Bone marrow (tissue), 2 donors: Measurements from ENCODE around the gene ANXA2.
"Not testable (repeated sequence)": the region's sequence is repeated elsewhere in the genome, so short reads cannot be mapped to it uniquely, and the experiment has no call there.

ENCODE experiments used
- DNase-seq, 2 donors: peaks; one replicate each; lab custom pipeline; 2025; lab: John Stamatoyannopoulos, UW

Gene ANXA2

DNA sequence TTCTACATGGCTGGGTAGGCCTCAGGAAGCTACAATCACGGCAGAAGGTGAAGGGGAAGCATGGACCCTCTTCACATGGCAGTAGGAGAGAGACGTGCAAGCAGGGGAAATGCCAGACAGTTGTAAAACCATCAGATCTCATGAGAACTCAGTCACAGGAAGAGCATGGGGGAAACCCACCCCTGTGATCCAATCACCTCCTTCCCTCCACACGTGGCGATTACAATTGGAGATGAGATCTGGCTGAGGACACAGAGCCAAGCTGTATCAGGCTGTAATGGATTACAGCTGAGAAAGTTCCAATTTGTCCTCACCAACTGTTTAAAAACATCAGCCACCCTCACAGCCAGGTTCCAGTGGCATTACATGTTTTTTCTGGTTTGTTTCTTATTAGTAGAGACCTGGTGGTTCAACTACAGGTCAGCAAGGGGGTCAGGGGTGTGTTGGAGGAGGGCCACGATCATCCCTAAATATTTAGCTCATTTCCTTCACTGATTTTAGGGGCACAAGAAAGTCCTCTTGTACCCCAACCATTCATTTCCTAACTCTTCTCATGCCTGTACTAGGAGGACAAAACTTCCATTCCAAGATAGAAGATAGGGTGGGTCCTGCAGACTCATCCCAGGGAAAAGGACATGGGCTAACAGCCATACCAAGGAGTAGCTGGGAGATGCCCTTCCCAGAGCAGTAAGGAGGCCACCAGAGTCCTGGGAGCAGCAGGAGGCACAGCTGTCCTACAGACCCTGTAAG lies 54.4 kb downstream of the ANXA2 start:
- no peak for DNase-seq

DNA sequence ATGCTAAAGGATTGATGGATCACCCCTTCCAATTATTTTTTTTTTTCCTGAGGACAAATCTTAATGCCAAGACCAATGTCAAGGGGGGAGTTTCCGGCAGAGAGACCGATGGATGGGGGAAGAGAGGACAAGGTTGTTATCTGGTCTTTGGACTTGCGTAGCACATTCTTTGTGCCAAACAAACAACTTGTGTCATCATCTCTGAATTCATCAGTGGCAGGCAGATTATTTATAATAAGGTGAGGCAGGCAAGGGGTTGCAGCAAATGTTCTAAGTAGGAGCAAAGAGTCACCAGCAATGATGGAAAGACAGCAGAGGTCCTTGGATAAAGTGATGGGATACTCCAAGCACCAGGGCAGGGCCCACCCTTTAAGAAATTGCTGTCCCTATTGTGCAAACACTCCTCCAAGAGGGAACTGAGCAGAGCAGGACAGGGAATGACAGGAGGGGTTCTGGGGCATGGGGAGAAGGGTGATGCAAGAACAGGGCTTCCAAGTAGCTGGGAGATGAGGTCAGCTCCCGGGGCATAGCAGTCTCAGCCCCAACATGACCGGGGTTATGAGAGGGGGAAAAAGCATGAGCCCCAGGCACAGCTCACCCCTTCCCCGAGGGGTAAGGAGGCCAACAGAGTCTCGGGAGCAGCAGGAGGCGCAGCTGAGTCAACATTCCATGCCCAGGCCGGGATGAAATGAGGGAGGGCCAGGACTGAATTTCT lies 57.4 kb downstream of the ANXA2 start:
- no peak for DNase-seq

DNA sequence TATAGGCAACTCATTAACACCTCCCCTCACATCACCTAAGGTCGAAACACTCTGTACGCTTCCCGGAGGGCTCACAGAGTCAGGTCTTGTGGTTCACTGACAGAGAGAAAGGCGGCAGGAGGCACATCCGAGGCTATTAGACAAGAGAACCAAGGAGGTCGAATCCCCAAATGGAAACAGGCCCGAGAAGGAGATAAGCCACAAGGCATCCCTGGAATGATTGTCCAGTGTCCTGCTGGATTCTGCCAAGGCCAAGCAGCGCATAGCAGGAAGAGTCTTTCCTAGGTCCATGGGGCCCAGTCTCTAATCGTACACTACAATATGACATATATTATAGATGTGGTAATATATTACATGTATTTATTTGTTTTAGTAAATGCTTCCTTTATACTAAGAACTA lies 58.5 kb downstream of the ANXA2 start:
- no peak for DNase-seq

DNA sequence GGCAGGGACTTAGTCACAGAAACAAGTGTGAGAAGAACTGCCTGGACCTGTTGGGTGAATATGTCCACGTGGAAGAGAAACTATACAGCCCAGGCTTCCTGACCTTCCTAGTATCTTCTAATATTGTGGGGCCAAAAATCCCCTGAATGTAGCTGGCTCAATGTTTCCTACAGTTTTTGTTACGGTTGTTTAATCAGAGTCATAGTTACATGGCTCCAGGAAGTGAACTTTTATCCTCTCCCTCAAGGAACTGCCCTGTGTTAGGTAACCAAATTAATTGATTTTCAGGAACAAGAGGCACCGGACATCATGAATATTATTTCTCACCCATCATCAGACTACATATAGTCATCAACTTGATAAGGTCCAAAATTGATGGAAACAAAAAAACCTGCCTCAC lies 59.0 kb downstream of the ANXA2 start:
- no peak for DNase-seq

DNA sequence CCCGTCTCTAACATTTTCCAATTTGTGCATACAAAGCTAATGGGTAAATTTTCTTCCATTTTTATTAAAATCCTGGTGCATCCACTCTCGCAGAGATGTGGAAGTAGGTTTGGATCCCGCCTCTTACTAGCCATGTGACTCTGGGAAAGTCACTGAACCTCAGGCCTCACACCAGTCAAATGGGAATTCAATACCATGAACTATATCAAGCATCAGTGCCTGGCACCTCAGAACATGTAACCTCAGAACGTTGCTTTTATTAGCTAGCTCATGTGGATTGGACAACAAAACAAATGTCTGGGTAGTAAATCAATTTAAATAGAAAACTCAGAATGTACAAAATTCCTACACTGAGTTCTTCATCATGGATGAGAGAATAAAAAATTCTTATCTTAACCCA lies 60.7 kb downstream of the ANXA2 start:
- no peak for DNase-seq

DNA sequence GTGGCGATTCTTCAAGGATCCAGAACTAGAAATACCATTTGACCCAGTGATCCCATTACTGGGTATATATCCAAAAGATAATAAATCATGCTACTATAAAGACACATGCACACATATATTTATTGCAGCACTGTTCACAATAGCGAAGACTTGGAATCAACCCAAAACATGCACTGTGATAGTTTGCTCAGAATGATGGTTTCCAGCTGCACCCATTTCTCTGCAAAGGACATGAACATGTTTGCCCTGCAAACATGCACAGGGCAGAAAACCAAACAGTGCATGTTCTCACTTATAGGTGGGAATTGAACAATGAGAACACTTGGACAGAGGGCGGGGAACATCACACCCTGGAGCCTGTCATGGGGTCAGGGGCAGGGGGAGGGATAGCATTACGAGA lies 62.5 kb downstream of the ANXA2 start:
- DNase-seq: not testable (repeated sequence)

DNA sequence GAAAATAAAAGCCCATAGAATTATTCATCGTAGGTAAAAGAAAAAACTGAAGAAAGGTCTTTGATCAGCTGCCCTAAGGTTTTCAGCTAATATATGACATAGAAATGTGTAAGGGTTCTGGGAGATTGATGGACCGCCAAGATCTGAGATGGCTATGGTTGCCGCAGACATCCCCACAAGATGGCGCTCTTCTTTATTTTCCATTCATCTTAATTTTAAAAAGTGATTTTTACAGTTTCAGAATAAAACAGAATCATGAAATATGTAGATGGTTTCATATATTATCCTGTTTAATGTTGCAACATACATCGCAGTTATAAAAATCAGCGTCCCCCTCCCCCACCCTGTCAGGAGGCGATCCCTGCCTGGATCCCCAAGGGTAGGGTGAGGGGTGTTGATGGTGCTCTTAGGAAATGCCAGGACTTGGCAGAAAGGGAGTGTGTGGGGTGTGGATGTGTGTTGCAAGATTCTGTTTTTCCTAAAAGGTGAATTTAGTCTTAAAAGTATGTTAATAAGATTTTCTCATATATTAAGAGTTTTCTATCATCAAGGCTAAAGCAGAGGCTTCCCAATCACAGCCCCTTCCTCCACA lies 68.8 kb downstream of the ANXA2 start:
- peak in 1 of 2 donors; percentile 12 for DNase-seq

DNA sequence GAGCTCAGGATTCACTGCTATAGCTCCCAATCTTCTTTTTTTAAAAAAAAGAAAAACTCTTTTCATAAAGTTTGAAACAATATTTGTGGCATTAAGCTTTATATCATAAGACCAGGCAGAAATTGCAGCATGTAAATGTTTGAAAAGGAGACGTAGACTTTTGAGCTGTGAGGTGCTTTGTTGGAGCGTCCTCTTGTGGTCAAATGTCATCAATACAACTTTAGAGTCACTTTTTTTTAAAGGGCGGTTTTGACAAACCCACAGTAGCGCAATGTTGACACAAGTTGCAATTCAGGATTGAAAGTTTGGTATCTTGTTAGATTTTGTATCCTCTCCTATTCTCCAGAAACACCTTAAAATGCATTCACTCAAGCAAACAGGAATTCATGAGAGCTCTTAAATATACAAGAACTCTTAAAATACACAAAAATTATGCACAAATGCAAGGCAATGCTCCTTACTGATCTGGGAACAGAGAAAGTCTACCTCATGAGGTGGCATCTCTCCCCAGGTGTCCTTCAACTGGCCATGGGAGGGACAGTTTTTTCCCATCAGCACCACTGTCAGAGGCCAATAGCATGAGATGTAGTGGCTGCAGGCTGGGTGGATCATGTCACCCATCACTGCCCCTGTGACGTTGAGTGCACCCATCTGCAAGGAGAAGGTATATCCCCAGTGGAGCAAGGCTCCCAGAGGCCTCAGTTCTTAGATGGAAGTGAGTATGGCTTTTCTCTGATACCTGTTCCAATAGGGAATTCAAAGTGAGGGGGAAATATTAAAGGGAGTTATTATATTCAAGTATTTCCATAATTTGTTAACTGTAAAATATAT lies 70.7 kb downstream of the ANXA2 start:
- DNase-seq: peak in 1 of 2 donors; percentile 24

DNA sequence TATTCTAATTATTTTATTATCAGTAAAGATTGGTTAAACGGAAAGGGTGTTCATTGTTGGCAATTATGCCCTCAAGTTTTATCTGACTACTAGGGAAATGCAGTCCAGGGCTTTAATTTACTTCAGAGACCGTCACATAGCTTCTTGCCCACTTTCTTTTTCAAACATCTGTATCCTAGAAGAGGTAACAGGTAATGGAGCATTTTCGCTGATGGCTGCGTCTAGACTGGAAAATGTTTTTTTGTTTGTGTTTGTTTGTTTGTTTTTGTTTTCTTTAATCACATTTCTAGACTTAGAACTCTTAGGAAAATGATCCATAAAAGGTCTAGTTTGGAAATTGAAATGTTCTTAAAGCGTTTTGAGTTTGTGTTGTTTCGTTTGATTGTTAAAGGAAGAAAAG lies 71.4 kb downstream of the ANXA2 start:
- DNase-seq: no peak

DNA sequence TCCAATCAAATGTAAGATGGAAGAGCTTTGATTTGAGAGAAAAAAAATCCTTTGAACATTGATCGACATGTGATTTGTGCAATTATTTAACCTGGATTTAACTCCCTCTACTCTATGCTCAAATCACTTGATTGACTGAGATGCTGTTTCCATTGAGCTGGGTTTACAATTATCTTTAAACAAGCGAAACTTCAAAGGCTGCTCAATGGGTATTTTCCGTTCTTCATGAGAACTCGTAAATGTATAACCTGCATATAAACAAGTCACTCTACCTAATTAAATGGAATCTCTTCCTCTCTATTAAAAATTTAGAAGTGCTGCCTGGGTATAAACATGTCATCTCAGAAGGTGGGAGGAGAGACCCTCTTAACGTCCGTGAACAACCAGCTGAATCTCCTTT lies 71.9 kb downstream of the ANXA2 start:
- DNase-seq: no peak

DNA sequence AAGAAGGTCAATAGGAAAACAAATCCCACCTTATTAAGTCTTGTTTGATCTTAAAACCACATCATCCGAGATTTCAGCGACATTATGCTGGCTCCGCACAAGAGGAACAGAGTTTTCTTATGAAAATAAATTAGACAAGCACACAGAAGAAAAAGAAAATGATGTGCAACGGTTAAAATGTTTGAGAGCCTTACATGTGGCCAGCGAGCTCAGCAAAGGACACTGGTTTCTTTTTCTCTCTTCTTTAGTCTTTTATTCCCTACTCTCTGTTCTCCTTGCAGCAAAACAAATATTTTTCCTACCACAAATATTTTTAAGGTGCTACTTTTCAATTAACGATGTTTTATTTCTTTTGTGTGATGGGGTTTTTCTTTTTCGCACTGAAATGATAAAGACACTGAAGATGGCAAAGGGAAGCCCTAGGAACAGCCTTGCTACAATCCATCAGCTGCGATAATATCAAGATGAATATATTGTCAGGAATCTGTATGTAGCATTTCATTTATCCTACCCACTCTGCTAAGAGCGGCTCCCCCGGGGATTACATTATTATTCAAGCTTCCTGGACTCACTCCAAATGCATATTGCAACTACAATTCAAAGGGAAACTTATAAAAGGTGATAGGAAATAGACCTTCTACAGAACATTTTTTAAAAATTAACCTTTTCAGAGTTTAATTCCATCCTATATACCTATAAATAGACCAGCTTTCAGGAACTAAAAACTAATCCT lies 72.9 kb downstream of the ANXA2 start:
- DNase-seq: no peak

DNA sequence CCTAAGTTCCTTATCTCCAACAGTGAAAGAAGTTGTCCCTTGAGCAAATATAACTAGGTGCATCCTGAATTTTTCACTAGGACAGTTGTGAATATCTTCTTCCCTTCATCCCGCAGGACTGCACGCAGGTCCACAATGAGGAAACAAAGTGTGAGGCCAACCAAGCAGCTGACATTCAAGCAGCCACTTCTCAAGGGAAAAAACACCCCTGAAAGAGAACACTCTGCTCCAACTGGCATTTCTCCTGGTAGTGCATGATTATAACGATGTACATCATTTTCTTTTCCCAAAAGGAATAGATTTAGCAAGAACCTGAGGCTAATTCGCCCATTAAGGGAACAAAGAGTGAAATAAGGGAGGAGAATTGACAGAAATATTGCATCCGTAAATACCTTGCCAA lies 74.5 kb downstream of the ANXA2 start:
- DNase-seq: no peak

DNA sequence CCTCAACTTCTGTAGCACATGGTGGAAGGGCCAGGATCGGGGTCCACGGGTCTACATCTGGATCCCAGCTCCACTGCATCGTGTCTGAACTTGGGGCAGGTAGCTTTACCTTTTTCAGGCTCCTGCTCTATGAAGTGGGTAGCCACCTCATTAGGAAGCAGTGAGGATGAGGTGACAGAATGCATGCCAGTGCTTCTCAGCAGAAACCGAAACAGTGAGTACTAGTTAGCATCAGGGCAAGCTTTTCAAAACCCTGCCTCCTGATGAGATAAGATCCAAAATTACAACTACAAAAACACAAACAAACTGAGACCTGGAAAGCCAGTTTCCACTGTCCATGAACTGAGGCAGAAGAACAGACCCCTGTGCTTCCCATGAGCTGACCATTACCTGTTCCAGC lies 77.4 kb downstream of the ANXA2 start:
- DNase-seq: no peak

DNA sequence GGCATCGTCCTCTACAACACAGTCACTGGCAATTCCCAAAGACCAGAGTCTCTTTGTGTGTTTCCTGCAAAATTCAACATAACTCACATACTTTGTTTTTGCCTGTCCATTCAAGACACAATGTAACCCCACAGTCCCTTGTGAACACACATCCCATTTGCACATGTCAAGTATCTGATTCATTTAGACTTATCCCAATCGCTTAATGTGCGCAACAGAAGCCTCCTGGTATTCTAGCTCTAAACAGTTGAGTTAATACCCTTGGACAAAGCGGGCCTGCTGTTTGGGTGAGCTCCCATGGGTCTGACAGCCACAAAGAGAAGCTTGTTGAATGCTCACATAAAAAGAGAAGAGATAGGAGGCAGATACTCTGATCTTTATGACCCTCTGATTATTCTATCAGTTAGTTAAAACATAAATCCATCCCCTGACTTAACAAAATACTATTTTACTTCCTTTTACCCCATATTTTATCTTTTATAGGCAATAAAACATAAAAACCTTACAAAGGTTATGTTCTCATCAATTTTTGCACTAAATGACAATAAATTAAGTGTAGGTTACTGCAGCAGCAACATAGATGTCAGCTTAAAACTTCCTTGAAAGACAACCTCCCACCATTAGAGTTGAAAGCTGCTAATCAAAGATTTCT lies 79.4 kb downstream of the ANXA2 start:
- DNase-seq: no peak

DNA sequence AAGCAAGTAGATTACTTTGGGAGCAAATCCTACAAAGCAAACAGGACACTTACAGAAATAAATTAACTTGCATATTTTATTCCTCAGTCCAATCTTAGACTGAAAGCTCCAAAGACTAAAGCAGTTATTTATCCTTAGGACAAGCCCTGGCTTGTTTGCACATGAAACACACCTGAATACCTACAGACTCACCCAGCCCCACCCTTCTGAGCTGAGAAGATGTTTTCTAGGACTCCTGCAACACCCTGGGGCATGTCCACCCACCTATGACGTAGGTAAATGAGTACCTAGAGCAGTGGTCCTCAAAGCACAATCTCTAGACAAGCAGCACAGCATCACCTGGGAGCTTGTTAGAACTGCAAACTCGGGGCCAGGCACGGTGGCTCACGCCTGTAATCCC lies 80.8 kb downstream of the ANXA2 start:
- no peak for DNase-seq

DNA sequence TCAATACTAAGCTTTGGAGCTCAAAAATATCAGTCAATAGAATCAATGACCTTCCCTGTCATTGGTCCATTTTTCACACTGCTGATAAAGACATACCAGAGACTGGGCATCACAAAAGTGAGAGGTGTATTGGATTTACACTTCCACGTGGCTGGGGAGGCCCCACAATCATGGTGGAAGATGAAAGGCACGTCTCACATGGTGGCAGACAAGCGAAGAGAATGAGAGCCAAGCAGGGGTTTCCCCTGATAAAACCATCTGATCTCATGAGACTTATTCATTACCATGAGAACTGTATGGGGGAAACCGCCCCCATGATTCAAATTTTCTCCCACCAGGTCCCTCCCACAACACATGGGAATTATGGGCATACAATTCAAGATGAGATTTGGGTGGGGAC lies 81.9 kb downstream of the ANXA2 start:
- no peak for DNase-seq

DNA sequence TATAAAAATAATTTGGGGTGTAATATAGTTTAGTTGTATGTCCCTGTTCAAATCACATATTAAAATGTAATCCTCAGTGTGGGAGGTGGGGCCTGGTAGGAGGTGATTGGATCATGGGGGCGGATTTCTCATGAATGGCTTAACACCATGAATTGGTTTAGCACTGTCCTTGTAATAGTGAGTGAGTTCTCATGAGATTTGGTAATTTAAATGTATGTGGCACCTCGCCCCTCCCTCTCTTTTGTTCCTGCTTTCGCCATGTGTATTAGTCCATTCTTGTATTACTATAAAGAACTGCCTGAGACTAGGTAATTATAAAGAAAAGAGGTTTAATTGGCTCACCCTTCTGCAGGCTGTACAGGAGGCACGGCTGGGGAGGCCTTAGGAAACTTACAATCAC lies 83.9 kb downstream of the ANXA2 start:
- DNase-seq: no peak

DNA sequence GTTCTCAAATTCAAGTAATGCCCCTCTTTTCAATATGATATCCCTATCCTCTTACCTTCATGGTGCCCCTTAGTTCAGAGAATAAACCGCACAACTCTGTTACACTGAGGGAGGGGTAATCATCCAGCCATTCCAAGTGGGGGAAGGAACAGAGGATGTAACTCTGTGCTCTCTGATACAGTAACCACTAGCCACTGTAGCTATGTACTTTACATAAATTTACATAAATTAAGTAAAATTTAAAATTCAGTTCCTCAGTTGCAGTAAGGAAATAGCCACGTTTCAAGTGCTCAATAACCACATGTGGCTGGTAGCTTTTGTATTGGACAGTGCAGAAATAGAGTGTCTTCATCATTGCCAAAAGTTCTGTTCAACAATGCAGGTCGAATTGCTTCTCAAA lies 90.8 kb downstream of the ANXA2 start:
- DNase-seq: no peak

DNA sequence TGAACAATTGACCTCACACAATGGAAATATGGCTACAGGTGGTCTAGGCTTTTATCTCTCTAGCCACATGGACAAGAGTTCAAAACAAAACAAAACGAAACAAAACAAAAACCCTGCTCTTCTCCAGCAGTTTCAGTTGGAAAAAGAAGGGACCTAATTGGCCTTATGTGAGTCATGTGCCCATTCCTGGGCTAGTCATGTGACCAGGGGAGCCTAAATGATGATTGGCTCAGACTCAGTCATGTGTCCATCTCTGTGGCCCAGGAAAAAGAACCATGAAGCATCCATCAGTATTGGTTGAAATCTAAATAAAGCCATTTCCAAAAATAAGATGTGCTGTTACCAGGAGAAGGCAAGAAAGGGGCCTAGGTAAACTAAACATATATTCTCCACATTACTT lies 96.8 kb downstream of the ANXA2 start:
- DNase-seq: no peak

DNA sequence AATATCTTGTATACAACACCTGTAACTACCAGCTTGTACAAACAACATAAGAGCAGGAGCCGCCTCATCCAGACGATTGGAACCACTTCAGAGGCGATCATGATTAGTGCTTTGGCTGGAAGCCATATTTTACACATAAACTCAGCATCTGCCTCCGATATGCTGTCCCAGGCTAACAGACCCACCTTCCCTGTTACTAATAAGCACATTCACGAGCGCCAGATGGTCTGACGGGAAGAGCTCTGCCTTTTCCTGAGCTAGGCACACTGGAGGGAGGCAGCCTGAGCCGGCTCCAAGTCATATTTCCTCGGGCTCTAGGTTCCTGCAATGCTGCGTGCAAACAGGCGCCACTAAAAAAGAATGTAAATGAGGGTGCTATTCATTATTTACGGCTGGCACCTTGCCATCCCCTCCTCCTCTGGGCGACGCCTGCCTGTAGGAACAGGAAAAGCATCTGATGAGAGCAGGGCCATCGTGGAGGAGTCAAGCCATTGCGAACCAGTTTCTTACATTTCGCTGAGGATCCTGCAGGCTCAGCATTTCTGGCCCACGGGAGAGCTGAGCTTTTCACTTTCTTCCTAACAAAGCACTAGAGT lies 98.2 kb downstream of the ANXA2 start:
- no peak for DNase-seq
